ENCODE measurements around the gene GBA3. TPM values are rescaled to one million over a fixed set of nuclear protein-coding genes. Genes with fewer than 3 reads are reported as not detected.

Gene GBA3
- total RNA-seq, 1 experiment from 2014 or later: not detected

GRCh38 chr4:22643952-22644351, 48.8 kb upstream of the GBA3 start:
- Mint-ChIP-seq H3K9me3 (peaks cover 0 to 12% of the 10 kb centered on the region in 2 experiments; a peak in 4 of 5 replicates), H3K36me3 (ENCODE audit: insufficient read depth in 1 of 3, low read depth in 3 of 3) (peaks cover 0 to 4% (median 0%) of the 10 kb centered on the region in 3 experiments; a peak in 2 of 7 replicates), H3K4me3 (no peak overlapping the region), H3K27ac (no peak overlapping the region), H3K4me1 (no peaks in the 10 kb centered on the region), H3K27me3 (ENCODE audit: low read depth) (no peaks in the 10 kb centered on the region)
- Histone ChIP-seq H3K4me2 (ENCODE audit: insufficient read depth, insufficient read length, low read length) (no peak overlapping the region), H3K79me2 (ENCODE audit: insufficient read depth, low read length) (no peaks in the 10 kb centered on the region), H2BK5ac (ENCODE audit: insufficient read length, low read length) (no peak overlapping the region), H3K79me1 (ENCODE audit: insufficient read depth, low read depth, low read length, poor library complexity, severe bottlenecking) (no peaks in the 10 kb centered on the region), H2AK5ac (ENCODE audit: insufficient read length, low read length) (no peak overlapping the region), H3K4me1 (ENCODE audit: insufficient read depth, low read length) (no peaks in the 10 kb centered on the region), H2BK120ac (ENCODE audit: low read depth, low read length, poor library complexity, severe bottlenecking) (no peak overlapping the region), H3K23me2 (ENCODE audit: insufficient read length, low read depth, low read length, poor library complexity, severe bottlenecking) (no peaks in the 10 kb centered on the region), H3K4ac (ENCODE audit: low read depth, low read length) (no peak overlapping the region), H2AFZ (ENCODE audit: low read length) (no peak overlapping the region), H4K8ac (replicated peaks; ENCODE audit: insufficient read length, low read depth, low read length) (no peak overlapping the region), H3K56ac (ENCODE audit: insufficient read length, low read depth, low read length) (no peak overlapping the region), H3K27ac (ENCODE audit: insufficient read length, low read depth, low read length) (no peak overlapping the region), H4K20me1 (ENCODE audit: control insufficient read depth, insufficient read depth, insufficient read length) (no peaks in the 10 kb centered on the region), H3T11ph (ENCODE audit: low read length) (no peak overlapping the region), H3K9ac (ENCODE audit: extremely low read depth, insufficient read length, low read length) (no peak overlapping the region), H3K23ac (ENCODE audit: insufficient read length, low read depth, low read length) (no peak overlapping the region), H3K14ac (ENCODE audit: insufficient read depth, low read length) (no peak overlapping the region), H4K91ac (ENCODE audit: insufficient read length, low read depth, low read length) (no peak overlapping the region), H2BK15ac (ENCODE audit: low read depth, low read length) (no peak overlapping the region), H3K27me3 (ENCODE audit: insufficient read depth, low read length) (no peaks in the 10 kb centered on the region), H3K18ac (ENCODE audit: insufficient read length, low read depth, low read length) (no peak overlapping the region), H4K5ac (ENCODE audit: insufficient read length, low read depth, low read length) (no peak overlapping the region), H2BK20ac (ENCODE audit: low read depth, low read length, poor library complexity, severe bottlenecking) (no peak overlapping the region), H2BK12ac (ENCODE audit: insufficient read length, low read depth, low read length) (no peak overlapping the region), H3K9me3 (ENCODE audit: control insufficient read depth, low read depth, low read length) (no peaks in the 10 kb centered on the region)
- TF ChIP-seq CTCF (conservative IDR thresholded peaks at IDR 0.05): no peak
- no CpG with 5 or more reads among the region's 4 CpGs for WGBS (ENCODE audit: extremely low coverage, insufficient read length, low lambda C conversion rate)
- DNase-seq: no peak
